Measurements from ENCODE around the gene GPD2.

GPD2 gene

DNA sequence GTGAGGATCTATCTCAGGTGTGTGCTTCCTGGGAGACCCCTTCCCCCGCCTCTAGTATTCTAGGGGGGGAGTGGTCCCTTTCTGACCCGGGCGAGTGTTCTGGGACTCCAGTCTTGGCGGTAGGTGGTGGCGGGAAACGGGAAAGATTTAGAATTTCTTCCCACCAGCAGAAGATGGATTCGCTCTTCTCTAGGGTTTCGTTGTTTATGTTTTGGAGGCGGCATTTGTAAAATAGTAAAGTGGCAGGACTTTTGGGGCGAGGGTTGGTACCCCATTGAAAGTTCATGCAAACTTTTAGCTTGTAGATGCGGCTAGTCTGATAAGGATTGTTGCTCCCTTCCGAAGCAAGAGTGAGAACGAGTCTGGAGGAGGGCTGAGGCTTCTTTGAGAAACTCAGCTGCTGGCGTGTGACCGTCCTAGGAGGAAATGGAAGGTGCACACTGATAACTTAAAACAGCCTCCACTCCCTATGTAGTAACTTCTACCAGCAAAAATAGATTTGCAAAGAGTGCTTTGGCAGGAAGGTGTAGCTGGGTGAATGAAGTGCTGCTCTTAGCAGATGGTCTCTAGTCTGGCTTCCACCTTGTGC, 412 bp downstream of the GPD2 start:
- H3K9ac ChIP-seq (ENCODE audit: low read depth, low read length): peak overlapping the region; percentile 52; the same call in 1 of the 2 replicates
- peak overlapping the region; percentile 92 for H3K27ac ChIP-seq (ENCODE audit: low read depth, low read length)
- no peaks in the 10 kb centered on the region for H3K36me3 ChIP-seq (ENCODE audit: control insufficient read depth, insufficient read depth, low read length)
- H3K27me3 ChIP-seq (ENCODE audit: control insufficient read depth, insufficient read depth, low read length): no peaks in the 10 kb centered on the region
- no peaks in the 10 kb centered on the region for H3K9me3 ChIP-seq (ENCODE audit: control insufficient read depth, insufficient read depth, low read length)
- H3K4me1 ChIP-seq (ENCODE audit: control insufficient read depth, insufficient read depth, low read length): peaks cover 19% of the 10 kb centered on the region
- peak overlapping the region; percentile 83 for H3K4me3 ChIP-seq (ENCODE audit: low read depth, low read length)

DNA sequence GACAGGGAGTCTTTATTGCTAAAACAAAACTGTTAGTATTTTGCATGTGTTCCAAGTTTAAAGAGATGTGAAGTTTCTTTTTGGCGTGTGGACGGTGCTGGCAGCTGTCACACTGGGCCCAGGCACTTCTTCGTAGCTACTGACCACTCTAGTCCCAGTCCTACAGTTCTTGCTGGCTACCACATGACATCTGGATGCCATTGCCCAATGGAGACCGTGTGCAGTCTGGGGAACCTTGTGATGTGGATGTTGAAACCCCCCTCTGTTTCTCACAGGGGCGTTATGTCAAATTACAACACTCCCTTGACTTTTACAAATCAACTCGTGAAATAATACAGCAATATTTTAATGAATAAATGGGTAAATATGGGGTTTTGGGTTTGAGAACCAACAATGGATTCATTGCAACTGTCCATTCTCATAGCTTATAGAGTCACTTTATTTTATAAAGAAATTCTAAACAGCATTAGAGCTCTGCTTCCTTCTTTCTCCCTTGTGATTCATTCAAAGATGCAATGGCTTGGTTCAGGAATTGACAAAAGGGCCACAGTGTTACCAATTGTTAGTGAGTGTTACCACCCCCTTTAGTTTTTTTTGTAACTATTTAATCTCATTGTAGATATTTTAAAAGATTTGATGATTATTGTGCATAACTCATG, 1.2 kb downstream of the GPD2 start:
- Histone ChIP-seq H3K27ac (ENCODE audit: low read depth, low read length) (no peak overlapping the region), H3K9ac (ENCODE audit: low read depth, low read length) (no peak overlapping the region), H3K27me3 (ENCODE audit: control insufficient read depth, insufficient read depth, low read length) (no peaks in the 10 kb centered on the region), H3K4me1 (ENCODE audit: control insufficient read depth, insufficient read depth, low read length) (peaks cover 19% of the 10 kb centered on the region), H3K36me3 (ENCODE audit: control insufficient read depth, insufficient read depth, low read length) (no peaks in the 10 kb centered on the region), H3K4me3 (ENCODE audit: low read depth, low read length) (peak overlapping the region; percentile 83), H3K9me3 (ENCODE audit: control insufficient read depth, insufficient read depth, low read length) (no peaks in the 10 kb centered on the region)

GRCh38 chr2:156437931-156438410, 1.8 kb downstream of the GPD2 start:
- no peak overlapping the region for H3K27ac ChIP-seq (ENCODE audit: low read depth, low read length)
- no peak overlapping the region for H3K9ac ChIP-seq (ENCODE audit: low read depth, low read length)
- H3K4me3 ChIP-seq (ENCODE audit: low read depth, low read length): peak overlapping the region; percentile 83; the same call in 1 of the 2 replicates
- H3K4me1 ChIP-seq (ENCODE audit: control insufficient read depth, insufficient read depth, low read length): peaks cover 19% of the 10 kb centered on the region
- H3K36me3 ChIP-seq (ENCODE audit: control insufficient read depth, insufficient read depth, low read length): no peaks in the 10 kb centered on the region
- H3K9me3 ChIP-seq (ENCODE audit: control insufficient read depth, insufficient read depth, low read length): no peaks in the 10 kb centered on the region
- no peaks in the 10 kb centered on the region for H3K27me3 ChIP-seq (ENCODE audit: control insufficient read depth, insufficient read depth, low read length)

GRCh38 chr2:156443089-156443488, 6.9 kb downstream of the GPD2 start:
- Histone ChIP-seq H3K27me3 (ENCODE audit: control insufficient read depth, insufficient read depth, low read length) (no peaks in the 10 kb centered on the region), H3K4me1 (ENCODE audit: control insufficient read depth, insufficient read depth, low read length) (0 out of 2 replicates have a peak, but pooled peaks cover 5% of the 10 kb centered on the region), H3K27ac (ENCODE audit: low read depth, low read length) (no peak overlapping the region), H3K9ac (ENCODE audit: low read depth, low read length) (no peak overlapping the region), H3K36me3 (ENCODE audit: control insufficient read depth, insufficient read depth, low read length) (no peaks in the 10 kb centered on the region), H3K4me3 (ENCODE audit: low read depth, low read length) (no peak overlapping the region), H3K9me3 (ENCODE audit: control insufficient read depth, insufficient read depth, low read length) (no peaks in the 10 kb centered on the region)

DNA sequence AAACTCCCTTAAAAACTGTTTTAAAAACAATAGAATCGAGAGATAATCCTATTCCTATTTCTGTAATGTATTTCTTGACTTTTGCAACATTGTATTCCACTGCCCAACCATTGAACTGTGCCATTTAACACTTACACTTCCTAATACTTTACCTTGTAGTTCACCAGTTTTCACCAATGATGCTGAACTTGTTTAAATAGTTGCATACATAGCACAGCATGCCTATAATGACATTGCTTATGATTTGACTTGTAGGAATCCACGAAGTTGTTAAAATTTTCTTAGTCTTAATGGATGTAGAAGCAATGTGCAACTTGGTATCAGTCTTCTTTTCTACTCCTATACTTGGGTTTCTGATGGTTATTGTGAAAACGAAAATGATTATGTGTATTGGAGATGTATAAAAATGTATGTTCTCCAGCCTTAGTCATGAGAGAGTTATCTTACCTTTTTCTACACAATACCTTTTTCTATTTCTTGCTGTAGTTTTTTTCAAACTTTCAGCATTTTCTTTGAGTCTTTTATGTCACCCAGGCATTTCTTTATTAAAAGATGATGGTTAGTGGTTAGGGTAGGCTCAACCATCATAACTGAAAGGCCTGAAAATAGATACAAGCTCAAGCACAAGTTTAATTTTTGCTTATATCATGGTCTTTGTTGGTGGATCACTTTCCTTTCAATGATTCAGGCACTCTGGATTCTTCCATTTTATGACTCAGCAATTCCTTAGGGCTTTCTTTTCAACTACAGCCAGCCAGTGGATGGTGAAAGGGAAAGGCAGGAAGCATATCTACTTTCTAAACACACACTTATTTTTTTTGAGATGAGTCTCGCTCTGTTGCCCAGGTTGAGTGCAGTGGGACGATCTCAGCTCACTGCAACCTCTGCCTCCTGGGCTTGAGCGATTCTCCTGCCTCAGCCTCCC, 9.4 kb downstream of the GPD2 start:
- Histone ChIP-seq H3K4me1 (ENCODE audit: control insufficient read depth, insufficient read depth, low read length) (0 out of 2 replicates have a peak, but pooled peaks cover 5% of the 10 kb centered on the region), H3K4me3 (ENCODE audit: low read depth, low read length) (no peak overlapping the region), H3K27ac (ENCODE audit: low read depth, low read length) (no peak overlapping the region), H3K36me3 (ENCODE audit: control insufficient read depth, insufficient read depth, low read length) (no peaks in the 10 kb centered on the region), H3K27me3 (ENCODE audit: control insufficient read depth, insufficient read depth, low read length) (no peaks in the 10 kb centered on the region), H3K9me3 (ENCODE audit: control insufficient read depth, insufficient read depth, low read length) (no peaks in the 10 kb centered on the region; the same call in 1 of the 2 replicates), H3K9ac (ENCODE audit: low read depth, low read length) (no peak overlapping the region)

- 0 out of 2 replicates have a peak, but pooled peaks cover 5% of the 10 kb centered on the region for H3K4me1 ChIP-seq (ENCODE audit: control insufficient read depth, insufficient read depth, low read length)
- peaks cover 4% of the 10 kb centered on the region; the same call in 1 of the 2 replicates for H3K9me3 ChIP-seq (ENCODE audit: control insufficient read depth, insufficient read depth, low read length)
- no peak overlapping the region for H3K27ac ChIP-seq (ENCODE audit: low read depth, low read length)
These were observed 11.6 kb downstream of the GPD2 start for GRCh38 chr2:156447761-156448160.

DNA sequence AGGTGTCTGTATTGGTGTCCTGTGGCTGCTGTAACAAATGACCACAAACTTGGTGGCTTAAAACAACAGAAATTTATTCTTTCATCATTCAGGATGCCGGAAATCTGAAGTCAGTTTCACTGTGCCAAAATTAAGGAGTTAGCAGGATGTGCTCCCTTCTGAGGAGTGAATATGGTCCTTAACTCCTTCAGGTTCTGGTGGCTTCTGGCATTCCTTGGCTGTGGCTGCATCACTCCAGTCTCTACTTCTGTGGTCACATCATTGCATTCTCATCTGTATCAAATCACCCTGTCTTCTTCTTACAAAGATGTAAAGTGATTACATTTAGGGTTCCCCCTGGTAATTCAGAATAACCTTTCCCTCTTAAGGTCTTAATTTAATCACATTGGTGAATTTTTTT, 12.6 kb downstream of the GPD2 start:
- Histone ChIP-seq H3K4me1 (ENCODE audit: control insufficient read depth, insufficient read depth, low read length) (0 out of 2 replicates have a peak, but pooled peaks cover 5% of the 10 kb centered on the region), H3K27ac (ENCODE audit: low read depth, low read length) (no peak overlapping the region), H3K27me3 (ENCODE audit: control insufficient read depth, insufficient read depth, low read length) (no peaks in the 10 kb centered on the region), H3K9me3 (ENCODE audit: control insufficient read depth, insufficient read depth, low read length) (peaks cover 8% of the 10 kb centered on the region; the same call in 1 of the 2 replicates), H3K4me3 (ENCODE audit: low read depth, low read length) (no peak overlapping the region), H3K9ac (ENCODE audit: low read depth, low read length) (no peak overlapping the region), H3K36me3 (ENCODE audit: control insufficient read depth, insufficient read depth, low read length) (no peaks in the 10 kb centered on the region)

More at GRCh38 chr2:156447761-156448160, 11.6 kb downstream of the GPD2 start:
- H3K9ac ChIP-seq (ENCODE audit: low read depth, low read length): no peak overlapping the region
- no peak overlapping the region for H3K4me3 ChIP-seq (ENCODE audit: low read depth, low read length)
- no peaks in the 10 kb centered on the region for H3K36me3 ChIP-seq (ENCODE audit: control insufficient read depth, insufficient read depth, low read length)
- no peaks in the 10 kb centered on the region for H3K27me3 ChIP-seq (ENCODE audit: control insufficient read depth, insufficient read depth, low read length)

- H3K4me1 ChIP-seq (ENCODE audit: control insufficient read depth, insufficient read depth, low read length): no peaks in the 10 kb centered on the region
- no peak overlapping the region for H3K4me3 ChIP-seq (ENCODE audit: low read depth, low read length)
- peaks cover 8% of the 10 kb centered on the region; the same call in 1 of the 2 replicates for H3K9me3 ChIP-seq (ENCODE audit: control insufficient read depth, insufficient read depth, low read length)
- no peaks in the 10 kb centered on the region for H3K27me3 ChIP-seq (ENCODE audit: control insufficient read depth, insufficient read depth, low read length)
- no peak overlapping the region for H3K27ac ChIP-seq (ENCODE audit: low read depth, low read length)
- no peaks in the 10 kb centered on the region for H3K36me3 ChIP-seq (ENCODE audit: control insufficient read depth, insufficient read depth, low read length)
- no peak overlapping the region for H3K9ac ChIP-seq (ENCODE audit: low read depth, low read length)
These were observed 16.8 kb downstream of the GPD2 start for GRCh38 chr2:156452971-156453370.

DNA sequence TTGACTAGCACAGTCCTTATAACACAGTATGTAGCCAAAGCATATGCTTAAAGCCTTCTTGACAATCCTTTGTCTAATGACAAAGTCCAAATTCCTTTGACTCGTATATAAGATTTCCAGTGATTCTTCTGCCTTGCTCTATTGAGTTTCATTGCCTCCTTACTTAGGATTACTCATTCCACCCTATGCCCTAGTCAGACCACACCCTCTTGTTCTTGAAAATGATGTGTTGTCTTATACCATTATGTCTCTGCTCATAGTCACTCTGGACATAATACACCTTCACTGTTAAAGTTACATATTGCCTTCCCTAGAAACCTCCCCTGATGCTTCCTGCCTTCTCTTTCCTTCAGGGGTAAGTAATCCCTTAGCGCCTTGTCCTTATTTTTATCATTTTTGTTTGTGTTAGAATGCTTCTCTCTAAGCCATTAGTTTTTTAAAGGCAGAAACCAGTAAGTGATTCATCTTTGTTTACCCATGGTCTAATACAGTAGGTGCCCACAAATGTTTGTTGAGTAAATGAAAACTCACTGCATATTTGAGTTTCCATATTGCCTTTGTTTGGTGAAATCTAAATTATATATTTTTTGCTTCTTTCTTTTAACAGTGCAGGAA, 19.3 kb downstream of the GPD2 start:
- Histone ChIP-seq H3K9me3 (ENCODE audit: control insufficient read depth, insufficient read depth, low read length) (peaks cover 8% of the 10 kb centered on the region; the same call in 1 of the 2 replicates), H3K27ac (ENCODE audit: low read depth, low read length) (no peak overlapping the region), H3K4me3 (ENCODE audit: low read depth, low read length) (no peak overlapping the region), H3K4me1 (ENCODE audit: control insufficient read depth, insufficient read depth, low read length) (no peaks in the 10 kb centered on the region), H3K27me3 (ENCODE audit: control insufficient read depth, insufficient read depth, low read length) (no peaks in the 10 kb centered on the region), H3K9ac (ENCODE audit: low read depth, low read length) (no peak overlapping the region), H3K36me3 (ENCODE audit: control insufficient read depth, insufficient read depth, low read length) (no peaks in the 10 kb centered on the region)

DNA sequence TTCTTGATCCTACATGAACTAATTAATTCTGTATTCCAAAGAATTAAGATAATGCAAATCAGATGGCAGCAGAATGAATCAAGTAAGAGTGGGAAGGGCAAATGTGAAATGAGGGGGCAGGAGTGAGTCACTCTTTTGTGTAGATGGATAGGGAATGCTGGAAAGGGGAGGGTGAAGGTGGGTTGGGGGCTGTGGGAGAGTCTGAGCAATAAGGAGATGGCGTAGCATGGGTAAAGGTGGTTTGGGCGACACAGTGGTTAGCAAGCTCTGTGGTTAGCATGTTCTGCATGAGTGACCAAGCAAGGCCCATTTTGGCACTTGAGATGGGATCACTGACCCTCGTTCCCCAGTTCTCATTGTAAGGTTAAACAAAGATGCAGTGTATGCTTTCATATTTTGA, 20.4 kb downstream of the GPD2 start:
- Histone ChIP-seq H3K9me3 (ENCODE audit: control insufficient read depth, insufficient read depth, low read length) (peaks cover 8% of the 10 kb centered on the region; the same call in 1 of the 2 replicates), H3K27ac (ENCODE audit: low read depth, low read length) (no peak overlapping the region), H3K27me3 (ENCODE audit: control insufficient read depth, insufficient read depth, low read length) (no peaks in the 10 kb centered on the region)

More for the DNA sequence above, 20.4 kb downstream of the GPD2 start:
- Histone ChIP-seq H3K4me1 (ENCODE audit: control insufficient read depth, insufficient read depth, low read length) (no peaks in the 10 kb centered on the region), H3K9ac (ENCODE audit: low read depth, low read length) (no peak overlapping the region), H3K36me3 (ENCODE audit: control insufficient read depth, insufficient read depth, low read length) (no peaks in the 10 kb centered on the region), H3K4me3 (ENCODE audit: low read depth, low read length) (no peak overlapping the region)

Data from HUES48 (cell line).